LNCaP clone FGC (cell line): ENCODE results near the gene SARDH.

ENCODE experiments used
- DNase-seq: peaks from one replicate; pipeline ENCODE4 v3.0.0-alpha.2; 2011; ENCODE audit warnings: low read depth
- H3K4me3 ChIP-seq: 2 replicates; pipeline ENCODE4 v1.5.1; 2011; ENCODE audit warnings: mild to moderate bottlenecking, low read depth, low read length, control low read depth
- CTCF ChIP-seq: IDR thresholded peaks from 2 replicates; pipeline ENCODE4 v1.5.1; 2012; ENCODE audit warnings: mild to moderate bottlenecking; ENCODE audit not compliant: control insufficient read depth, insufficient read depth; ENCODE audit errors: extremely low read depth

The SARDH gene

GRCh38 chr9:133762488-133763271 is 24.5 kb upstream of the SARDH start:
- no peak overlapping the region for H3K4me3 ChIP-seq
- no peak for TF ChIP-seq CTCF
- DNase-seq, result no peak

GRCh38 chr9:133761641-133762248 is 23.6 kb upstream of the SARDH start:
- no peak overlapping the region for H3K4me3 ChIP-seq
- no peak for TF ChIP-seq CTCF
- no peak for DNase-seq

GRCh38 chr9:133760713-133761290 is 22.6 kb upstream of the SARDH start:
- no peak overlapping the region for H3K4me3 ChIP-seq
- no peak for TF ChIP-seq CTCF
- DNase-seq, result no peak

- H3K4me3 ChIP-seq, result no peak overlapping the region
- TF ChIP-seq CTCF, result no peak
- no peak for DNase-seq
These were observed 21.8 kb upstream of the SARDH start for GRCh38 chr9:133759946-133760345.

- TF ChIP-seq CTCF, result no peak
- no peak for DNase-seq
- H3K4me3 ChIP-seq, result no peak overlapping the region
These were observed 21.2 kb upstream of the SARDH start for GRCh38 chr9:133759146-133759900.

DNA sequence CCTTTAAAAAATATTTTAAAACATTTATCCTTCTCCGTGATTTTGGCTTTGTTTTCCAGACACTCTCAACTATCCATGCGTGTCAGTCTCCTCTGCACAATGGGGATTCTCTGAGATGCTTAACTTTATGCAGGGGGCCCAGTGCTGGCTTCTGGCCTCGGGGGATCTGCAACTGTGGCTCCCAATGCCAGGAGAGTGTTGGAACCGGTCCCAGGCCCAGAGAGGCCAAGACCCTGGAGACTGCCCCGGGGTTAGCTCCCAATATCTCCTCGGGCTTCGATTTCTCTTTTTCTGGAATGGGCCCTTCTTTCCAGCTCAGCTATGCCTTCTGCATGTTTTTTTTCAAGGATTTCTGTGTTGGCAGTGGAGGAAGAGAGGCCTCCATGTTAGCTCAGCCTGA is 20.1 kb upstream of the SARDH start:
- no peak overlapping the region for H3K4me3 ChIP-seq
- TF ChIP-seq CTCF, result no peak
- DNase-seq, result no peak
